Measurements from ENCODE around the gene MMP19.

Gene MMP19

GRCh38 chr12:55817345-55818139, 25.2 kb downstream of the MMP19 start, which contains the start of the genes ORMDL2 and SARNP:
Gene ORMDL2, plus strand, starts transcription at chr12:55818041. Its CDS starts 959 bp downstream, at chr12:55819000.
Gene SARNP, minus strand, starts transcription at chr12:55817724. Its CDS starts 23 bp downstream, at chr12:55817701.
- Mint-ChIP-seq H3K36me3 (ENCODE audit: insufficient read depth) (peaks cover 33% of the 10 kb centered on the region), H3K9me3 (no peaks in the 10 kb centered on the region), H3K4me1 (peaks cover 26% of the 10 kb centered on the region), H3K27ac (ENCODE audit: low read depth) (no peak within 1 kb of the TSS), H3K27me3 (no peaks in the 10 kb centered on the region), H3K4me3 (no peak within 1 kb of the TSS)
- DNase-seq (ENCODE audit: low spot score in 2 of 2) (peak; percentile 82 to 98), ATAC-seq (replicated peaks; ENCODE audit: extremely low read depth, poor library complexity, severe bottlenecking) (peak; percentile 92)

- peaks cover 31% of the 10 kb centered on the region for H3K36me3 Mint-ChIP-seq (ENCODE audit: insufficient read depth)
These were observed 25.8 kb downstream of the MMP19 start for GRCh38 chr12:55816881-55817344.

DNA sequence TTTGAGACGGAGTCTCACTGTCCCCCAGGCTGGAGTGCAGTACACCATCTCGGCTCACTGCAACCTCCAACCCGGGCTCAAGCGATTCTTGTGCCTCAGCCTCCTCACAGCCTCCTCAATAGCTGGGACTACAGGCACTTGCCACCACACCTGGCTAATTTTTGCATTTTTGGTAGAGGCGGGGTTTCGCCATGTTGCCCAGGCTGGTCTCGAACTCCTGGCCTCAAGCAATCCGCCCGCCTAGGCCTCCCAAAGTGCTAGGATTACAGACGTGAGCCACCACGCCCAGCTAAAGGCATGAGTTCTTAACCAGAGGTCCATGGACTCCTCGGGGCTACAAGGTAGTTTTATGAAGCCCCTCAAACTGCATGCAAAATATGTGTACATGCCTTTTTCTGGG, 27.3 kb downstream of the MMP19 start:
- H3K27ac Mint-ChIP-seq (ENCODE audit: low read depth), result no peak overlapping the region
- H3K36me3 Mint-ChIP-seq (ENCODE audit: insufficient read depth), result peaks cover 25% of the 10 kb centered on the region
- ATAC-seq (replicated peaks; ENCODE audit: extremely low read depth, poor library complexity, severe bottlenecking) (no peak), DNase-seq (ENCODE audit: low spot score in 2 of 2) (no peak)
- peaks cover 39% of the 10 kb centered on the region for H3K4me1 Mint-ChIP-seq
- no peak overlapping the region for H3K4me3 Mint-ChIP-seq
- no peaks in the 10 kb centered on the region for H3K27me3 Mint-ChIP-seq
- H3K9me3 Mint-ChIP-seq, result no peaks in the 10 kb centered on the region

More at GRCh38 chr12:55816881-55817344, 25.8 kb downstream of the MMP19 start:
- ATAC-seq (replicated peaks; ENCODE audit: extremely low read depth, poor library complexity, severe bottlenecking) (no peak), DNase-seq (ENCODE audit: low spot score in 2 of 2) (no peak)
- H3K9me3 Mint-ChIP-seq, result no peaks in the 10 kb centered on the region
- H3K4me1 Mint-ChIP-seq, result peaks cover 33% of the 10 kb centered on the region
- H3K4me3 Mint-ChIP-seq, result no peak overlapping the region
- no peak overlapping the region for H3K27ac Mint-ChIP-seq (ENCODE audit: low read depth)
- H3K27me3 Mint-ChIP-seq, result no peaks in the 10 kb centered on the region

DNA sequence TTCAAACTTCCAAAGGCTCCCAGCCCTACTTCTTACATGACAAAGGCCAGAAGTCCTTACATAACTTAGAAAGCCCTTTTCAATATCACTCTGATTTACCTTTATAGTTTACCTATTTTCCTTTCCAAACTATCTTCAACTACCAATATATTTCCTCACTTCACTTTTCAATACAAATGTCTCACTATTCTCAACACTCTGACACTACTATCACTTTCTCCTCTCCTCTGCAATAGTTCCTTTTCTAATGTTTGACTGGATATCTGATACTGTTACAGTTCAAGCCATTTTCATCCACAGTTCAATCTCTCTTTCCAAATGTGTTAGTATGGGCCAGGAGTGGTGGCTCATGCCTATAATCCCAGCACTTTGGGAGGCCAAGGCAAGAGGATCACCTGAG, 28.5 kb downstream of the MMP19 start:
- Mint-ChIP-seq H3K27me3 (no peaks in the 10 kb centered on the region), H3K4me1 (peaks cover 37% of the 10 kb centered on the region), H3K9me3 (no peaks in the 10 kb centered on the region), H3K27ac (ENCODE audit: low read depth) (no peak overlapping the region), H3K36me3 (ENCODE audit: insufficient read depth) (peaks cover 28% of the 10 kb centered on the region), H3K4me3 (no peak overlapping the region)
- ATAC-seq (replicated peaks; ENCODE audit: extremely low read depth, poor library complexity, severe bottlenecking), result no peak
- no peak for DNase-seq (ENCODE audit: low spot score in 2 of 2)

GRCh38 chr12:55812088-55812487, 30.6 kb downstream of the MMP19 start:
- H3K27ac Mint-ChIP-seq (ENCODE audit: low read depth), result peak overlapping the region; percentile 14
- no peak for DNase-seq (ENCODE audit: low spot score in 2 of 2)
- no peaks in the 10 kb centered on the region for H3K27me3 Mint-ChIP-seq
- peaks cover 47% of the 10 kb centered on the region for H3K36me3 Mint-ChIP-seq (ENCODE audit: insufficient read depth)
- peaks cover 39% of the 10 kb centered on the region for H3K4me1 Mint-ChIP-seq
- no peak for ATAC-seq (replicated peaks; ENCODE audit: extremely low read depth, poor library complexity, severe bottlenecking)
- peak overlapping the region; percentile 12 for H3K4me3 Mint-ChIP-seq
- H3K9me3 Mint-ChIP-seq, result no peaks in the 10 kb centered on the region

GRCh38 chr12:55809274-55809673, 33.5 kb downstream of the MMP19 start:
- DNase-seq (ENCODE audit: low spot score in 2 of 2), result no peak
- Mint-ChIP-seq H3K27me3 (no peaks in the 10 kb centered on the region), H3K4me1 (peaks cover 42% of the 10 kb centered on the region), H3K36me3 (ENCODE audit: insufficient read depth) (peaks cover 55% of the 10 kb centered on the region), H3K27ac (ENCODE audit: low read depth) (no peak overlapping the region), H3K9me3 (no peaks in the 10 kb centered on the region), H3K4me3 (no peak overlapping the region)
- no peak for ATAC-seq (replicated peaks; ENCODE audit: extremely low read depth, poor library complexity, severe bottlenecking)

DNA sequence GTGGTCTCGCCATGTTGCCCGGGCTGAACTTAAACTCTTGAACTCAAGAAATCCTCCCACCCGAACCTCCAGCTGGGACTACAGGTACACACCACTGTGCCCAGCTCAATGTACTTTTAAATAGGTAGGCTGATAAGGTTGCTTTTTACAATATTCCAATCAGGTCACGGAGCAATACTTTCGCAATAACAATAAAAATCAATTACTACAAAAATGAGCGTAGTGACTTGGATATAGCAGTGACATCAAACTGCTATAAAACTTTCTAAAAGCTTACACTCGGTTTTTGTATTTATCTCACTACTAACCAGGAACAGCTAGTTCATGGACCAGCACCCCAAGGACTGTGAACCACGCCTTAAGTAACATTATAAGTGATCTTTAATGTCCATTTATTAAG, 35.8 kb downstream of the MMP19 start:
- no peaks in the 10 kb centered on the region for H3K27me3 Mint-ChIP-seq
- H3K36me3 Mint-ChIP-seq (ENCODE audit: insufficient read depth), result peaks cover 54% of the 10 kb centered on the region
- H3K4me1 Mint-ChIP-seq, result peaks cover 30% of the 10 kb centered on the region
- no peak for DNase-seq (ENCODE audit: low spot score in 2 of 2)
- no peaks in the 10 kb centered on the region for H3K9me3 Mint-ChIP-seq
- no peak for ATAC-seq (replicated peaks; ENCODE audit: extremely low read depth, poor library complexity, severe bottlenecking)
- H3K4me3 Mint-ChIP-seq, result no peak overlapping the region
- H3K27ac Mint-ChIP-seq (ENCODE audit: low read depth), result no peak overlapping the region

DNA sequence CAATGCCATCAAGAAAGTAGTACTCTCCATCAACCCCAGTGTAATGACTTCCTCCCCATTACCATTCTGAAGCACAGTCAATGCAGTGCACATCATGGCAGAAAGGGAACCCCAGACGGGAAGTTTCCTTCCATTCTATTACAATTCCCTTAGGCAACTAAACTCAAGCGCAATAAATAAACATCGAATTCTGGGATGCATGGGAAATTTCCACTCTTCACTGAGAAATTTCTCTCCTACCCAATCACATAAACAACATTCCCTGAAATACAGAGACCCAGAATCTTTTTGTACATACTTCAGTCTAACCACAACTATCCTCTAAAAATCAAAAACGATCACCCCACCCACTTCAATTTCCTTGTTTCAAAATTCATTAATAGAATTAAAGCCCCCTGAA, 45.2 kb downstream of the MMP19 start:
- no peaks in the 10 kb centered on the region for H3K27me3 Mint-ChIP-seq
- no peak overlapping the region for H3K4me3 Mint-ChIP-seq
- DNase-seq (ENCODE audit: low spot score in 2 of 2), result no peak
- H3K36me3 Mint-ChIP-seq (ENCODE audit: insufficient read depth), result peaks cover 68% of the 10 kb centered on the region
- H3K4me1 Mint-ChIP-seq, result peaks cover 8% of the 10 kb centered on the region
- H3K9me3 Mint-ChIP-seq, result no peaks in the 10 kb centered on the region
- H3K27ac Mint-ChIP-seq (ENCODE audit: low read depth), result no peak overlapping the region
- ATAC-seq (replicated peaks; ENCODE audit: extremely low read depth, poor library complexity, severe bottlenecking), result no peak

DNA sequence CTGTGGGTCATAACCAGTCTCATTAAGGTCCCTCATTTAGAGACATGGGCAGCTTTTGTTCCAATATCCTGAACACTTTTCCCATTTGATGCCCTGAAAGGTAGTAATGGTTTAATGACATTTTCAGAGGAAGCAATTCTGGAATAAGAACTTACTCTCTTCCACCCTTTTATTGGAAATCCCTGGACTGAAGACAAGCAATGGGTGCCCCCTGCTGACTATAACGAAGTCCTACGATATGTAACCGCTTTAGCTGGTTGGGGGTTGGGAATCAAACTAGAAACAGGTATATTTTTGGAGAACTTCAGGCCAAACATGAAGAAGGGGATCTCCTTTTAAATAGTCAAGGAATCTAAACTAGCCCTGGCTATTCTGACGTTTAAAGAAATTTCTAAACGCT, 45.7 kb downstream of the MMP19 start:
- DNase-seq (ENCODE audit: low spot score in 2 of 2) (no peak), ATAC-seq (replicated peaks; ENCODE audit: extremely low read depth, poor library complexity, severe bottlenecking) (no peak)
- no peaks in the 10 kb centered on the region for H3K9me3 Mint-ChIP-seq
- H3K4me1 Mint-ChIP-seq, result peaks cover 8% of the 10 kb centered on the region
- no peak overlapping the region for H3K27ac Mint-ChIP-seq (ENCODE audit: low read depth)
- no peak overlapping the region for H3K4me3 Mint-ChIP-seq
- H3K27me3 Mint-ChIP-seq, result no peaks in the 10 kb centered on the region
- H3K36me3 Mint-ChIP-seq (ENCODE audit: insufficient read depth), result peaks cover 70% of the 10 kb centered on the region

GRCh38 chr12:55795950-55796349, 46.8 kb downstream of the MMP19 start:
- no peak overlapping the region for H3K27ac Mint-ChIP-seq (ENCODE audit: low read depth)

GRCh38 chr12:55789893-55790292, 52.8 kb downstream of the MMP19 start:
- no peaks in the 10 kb centered on the region for H3K27me3 Mint-ChIP-seq
- no peak for DNase-seq (ENCODE audit: low spot score in 2 of 2)
- H3K9me3 Mint-ChIP-seq, result no peaks in the 10 kb centered on the region
- H3K36me3 Mint-ChIP-seq (ENCODE audit: insufficient read depth), result peaks cover 72% of the 10 kb centered on the region
- no peak overlapping the region for H3K27ac Mint-ChIP-seq (ENCODE audit: low read depth)
- peaks cover 6% of the 10 kb centered on the region for H3K4me1 Mint-ChIP-seq
- ATAC-seq (replicated peaks; ENCODE audit: extremely low read depth, poor library complexity, severe bottlenecking), result no peak
- no peak overlapping the region for H3K4me3 Mint-ChIP-seq

More at GRCh38 chr12:55795950-55796349, 46.8 kb downstream of the MMP19 start:
- no peak for DNase-seq (ENCODE audit: low spot score in 2 of 2)
- H3K4me1 Mint-ChIP-seq, result peaks cover 7% of the 10 kb centered on the region
- ATAC-seq (replicated peaks; ENCODE audit: extremely low read depth, poor library complexity, severe bottlenecking), result no peak
- H3K27me3 Mint-ChIP-seq, result no peaks in the 10 kb centered on the region
- no peaks in the 10 kb centered on the region for H3K9me3 Mint-ChIP-seq
- no peak overlapping the region for H3K4me3 Mint-ChIP-seq
- peaks cover 72% of the 10 kb centered on the region for H3K36me3 Mint-ChIP-seq (ENCODE audit: insufficient read depth)

DNA sequence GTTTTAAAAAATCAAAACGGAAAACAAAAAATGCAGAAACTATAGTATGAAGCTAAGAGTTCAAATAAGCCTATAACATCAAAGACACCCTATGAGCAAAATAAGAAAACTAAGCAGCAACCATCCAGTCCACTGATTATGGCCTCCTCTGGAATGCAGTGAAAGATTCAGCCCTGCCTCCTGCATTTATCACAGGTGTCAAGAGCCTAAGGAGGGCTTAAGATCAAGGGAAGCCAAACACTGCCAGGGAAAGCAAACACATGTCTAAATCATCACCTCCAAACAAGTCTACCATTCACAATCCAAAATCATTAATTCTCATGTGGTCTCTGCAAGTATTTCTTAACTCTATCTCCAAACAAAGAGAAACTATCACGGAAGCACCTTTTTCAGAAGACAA, 53.6 kb downstream of the MMP19 start:
- Mint-ChIP-seq H3K4me1 (peaks cover 6% of the 10 kb centered on the region), H3K4me3 (no peak overlapping the region), H3K36me3 (ENCODE audit: insufficient read depth) (peaks cover 70% of the 10 kb centered on the region), H3K27ac (ENCODE audit: low read depth) (no peak overlapping the region), H3K9me3 (no peaks in the 10 kb centered on the region), H3K27me3 (no peaks in the 10 kb centered on the region)
- DNase-seq (ENCODE audit: low spot score in 2 of 2) (no peak), ATAC-seq (replicated peaks; ENCODE audit: extremely low read depth, poor library complexity, severe bottlenecking) (no peak)

- Mint-ChIP-seq H3K4me1 (peaks cover 6% of the 10 kb centered on the region), H3K27ac (ENCODE audit: low read depth) (no peak overlapping the region), H3K9me3 (no peaks in the 10 kb centered on the region), H3K36me3 (ENCODE audit: insufficient read depth) (peaks cover 72% of the 10 kb centered on the region), H3K4me3 (no peak overlapping the region), H3K27me3 (no peaks in the 10 kb centered on the region)
- ATAC-seq (replicated peaks; ENCODE audit: extremely low read depth, poor library complexity, severe bottlenecking) (no peak), DNase-seq (ENCODE audit: low spot score in 2 of 2) (no peak)
These were observed 54.2 kb downstream of the MMP19 start for GRCh38 chr12:55788546-55788945.

Measured in central memory CD8-positive, alpha-beta T cell (primary cell).